C4-2B (cell line): Measurements from ENCODE around the gene TIMM44.

ENCODE experiments used
- H3K27ac ChIP-seq: fragments of 450-650 bp; 2 replicates; pipeline ENCODE4 v1.5.1; 2017
- CTCF ChIP-seq: fragments of 450-650 bp; conservative IDR thresholded peaks from 2 replicates; pipeline ENCODE4 v1.5.1; 2017; ENCODE audit warnings: mild to moderate bottlenecking
- ZFX ChIP-seq: fragments of 450-650 bp; IDR thresholded peaks from 2 replicates; pipeline ENCODE4 v1.6.1; 2017

TIMM44 gene

GRCh38 chr19:7942981-7943443 lies 454 bp downstream of the TIMM44 start:
- peak overlapping the region; percentile 95 for H3K27ac ChIP-seq
- TF ChIP-seq ZFX (no peak), CTCF (no peak)

- peak overlapping the region; percentile 95 for H3K27ac ChIP-seq
- TF ChIP-seq ZFX = no peak
- no peak for TF ChIP-seq CTCF
Measured at GRCh38 chr19:7941895-7942596, 1.4 kb downstream of the TIMM44 start.

- no peak overlapping the region for H3K27ac ChIP-seq
- TF ChIP-seq ZFX (no peak), CTCF (no peak)
Measured at GRCh38 chr19:7940841-7941240, 2.6 kb downstream of the TIMM44 start.

- TF ChIP-seq CTCF (no peak), ZFX (no peak)
- no peak overlapping the region for H3K27ac ChIP-seq
Measured at GRCh38 chr19:7934766-7935165, 8.7 kb downstream of the TIMM44 start.

GRCh38 chr19:7933828-7934725 lies 9.4 kb downstream of the TIMM44 start:
- TF ChIP-seq CTCF = no peak
- no peak for TF ChIP-seq ZFX
- H3K27ac ChIP-seq = no peak overlapping the region

- no peak for TF ChIP-seq ZFX
- TF ChIP-seq CTCF = no peak; the same call in 1 of the 2 replicates
- no peak overlapping the region for H3K27ac ChIP-seq
Measured at GRCh38 chr19:7933411-7933810, 10.1 kb downstream of the TIMM44 start.

GRCh38 chr19:7932930-7933300 lies 10.6 kb downstream of the TIMM44 start:
- TF ChIP-seq ZFX (no peak), CTCF (no peak)
- H3K27ac ChIP-seq = no peak overlapping the region
